Measurements from ENCODE around the gene CD40.

CD40 gene

DNA sequence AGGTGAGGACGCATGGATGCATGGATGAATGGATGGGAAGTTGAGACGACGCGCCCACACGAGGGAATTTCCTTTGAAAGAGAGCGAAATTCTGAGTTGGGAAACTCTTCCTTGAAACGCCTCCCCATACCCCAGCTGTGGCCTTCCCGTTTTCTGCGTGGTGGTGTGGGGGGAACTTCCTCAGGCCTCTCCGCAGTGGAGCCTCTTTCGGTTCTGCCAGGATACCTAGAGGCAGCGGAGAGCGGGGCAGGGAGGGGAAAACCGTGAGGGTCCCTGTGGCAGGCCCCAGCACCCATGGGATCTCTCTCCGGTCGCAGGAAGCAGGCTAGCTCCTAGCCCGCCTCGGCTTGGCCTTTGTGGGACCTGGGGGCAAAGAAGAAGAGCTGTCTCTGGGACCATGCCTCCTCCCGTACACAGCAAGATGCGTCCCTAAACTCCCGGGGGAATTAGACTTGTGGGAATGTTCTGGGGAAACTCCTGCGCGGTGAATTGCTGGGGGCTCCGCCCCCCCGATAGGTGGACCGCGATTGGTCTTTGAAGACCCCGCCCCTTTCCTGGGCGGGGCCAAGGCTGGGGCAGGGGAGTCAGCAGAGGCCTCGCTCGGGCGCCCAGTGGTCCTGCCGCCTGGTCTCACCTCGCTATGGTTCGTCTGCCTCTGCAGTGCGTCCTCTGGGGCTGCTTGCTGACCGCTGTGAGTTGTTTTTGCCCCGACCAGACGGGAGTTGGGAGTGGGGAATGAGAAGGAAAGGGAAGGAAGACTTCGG lies at the start of gene CD40:
Gene CD40 (plus strand): TSS at position 611 of the 764 bp plus-strand sequence. CDS start 30 bp downstream, at position 641.
- Mint-ChIP-seq H3K36me3 (peaks cover 38 to 46% of the 10 kb centered on the region in 2 donors), H3K9me3 (no peaks in the 10 kb centered on the region), H3K4me1 (peaks cover 38 to 61% of the 10 kb centered on the region in 2 donors), H3K27me3 (no peaks in the 10 kb centered on the region), H3K27ac (peak within 1 kb of the TSS; percentile 100), H3K4me3 (peak within 1 kb of the TSS; percentile 94 to 100)
- DNase-seq (peak; percentile 89), ATAC-seq (replicated peaks) (peak; percentile 74 to 76)

DNA sequence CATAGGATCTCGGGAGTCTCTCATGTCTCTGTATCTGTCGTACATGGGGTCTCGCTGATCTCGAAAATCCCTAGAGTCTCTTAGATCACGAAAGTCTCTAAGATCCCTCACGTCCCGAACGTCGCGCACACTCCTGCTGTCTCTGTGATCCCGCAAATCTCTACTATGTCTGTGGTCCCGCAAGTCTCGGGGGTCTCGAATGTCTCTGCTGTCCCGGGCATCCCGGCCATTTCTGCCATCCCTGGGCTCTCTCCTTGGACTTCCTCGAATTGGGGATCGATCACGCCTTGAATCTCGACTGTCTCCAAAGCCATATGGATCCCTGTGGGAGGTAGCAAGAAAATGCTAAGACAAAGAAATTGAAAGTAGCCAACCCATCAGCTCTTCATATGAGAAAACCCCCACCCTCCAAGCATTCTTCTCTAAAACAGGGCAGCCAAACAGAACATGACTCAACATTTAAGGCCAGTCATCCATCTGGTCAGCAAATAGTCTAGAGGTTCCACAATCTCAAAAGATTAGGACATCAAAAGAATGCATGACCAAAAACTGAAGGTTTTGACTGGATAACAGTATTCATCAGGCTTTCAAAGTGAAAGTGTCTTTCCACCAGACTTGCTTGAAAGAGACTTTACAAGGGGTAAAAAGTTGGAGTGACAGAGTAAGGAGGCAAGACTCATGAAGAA lies 47.8 kb upstream of the CD40 start:
- no peak for ATAC-seq (replicated peaks)
- DNase-seq = no peak
- Mint-ChIP-seq H3K4me3 (no peak overlapping the region), H3K4me1 (peaks cover 3 to 14% of the 10 kb centered on the region in 2 donors), H3K27ac (no peak overlapping the region), H3K9me3 (no peaks in the 10 kb centered on the region), H3K36me3 (peaks cover 15 to 40% of the 10 kb centered on the region in 2 donors), H3K27me3 (no peaks in the 10 kb centered on the region)

DNA sequence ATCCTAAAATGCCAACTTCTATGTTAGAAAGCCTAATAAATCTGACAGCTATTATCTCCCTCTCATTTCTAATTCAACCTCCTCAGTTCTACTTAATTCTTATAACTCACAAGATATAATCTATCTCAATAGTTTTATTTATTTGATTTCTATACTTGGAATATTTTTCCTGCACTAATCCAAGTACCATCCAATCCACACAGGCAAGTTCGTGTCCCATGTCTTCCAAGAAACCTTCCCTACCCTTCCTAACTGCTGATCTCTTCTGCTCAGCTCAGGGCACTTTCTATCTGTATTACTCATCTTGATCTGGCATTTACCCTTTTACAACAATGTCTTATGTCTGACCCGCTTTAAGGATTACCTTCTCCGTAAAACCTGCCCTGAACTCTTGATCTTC lies 46.5 kb upstream of the CD40 start:
- Mint-ChIP-seq H3K4me1 (peaks cover 4 to 10% of the 10 kb centered on the region in 2 donors), H3K27me3 (no peaks in the 10 kb centered on the region)

GRCh38 chr20:46073024-46073423 lies 45.1 kb upstream of the CD40 start:
- H3K27me3 Mint-ChIP-seq = no peaks in the 10 kb centered on the region
- no peak overlapping the region for H3K27ac Mint-ChIP-seq
- H3K4me3 Mint-ChIP-seq = no peak overlapping the region
- DNase-seq (no peak), ATAC-seq (replicated peaks) (no peak)
- H3K36me3 Mint-ChIP-seq = peaks cover 7 to 30% of the 10 kb centered on the region in 2 donors
- H3K4me1 Mint-ChIP-seq = peaks cover 7 to 10% of the 10 kb centered on the region in 2 donors
- no peaks in the 10 kb centered on the region for H3K9me3 Mint-ChIP-seq

More for the DNA sequence above, 46.5 kb upstream of the CD40 start:
- Mint-ChIP-seq H3K36me3 (peaks cover 9 to 36% of the 10 kb centered on the region in 2 donors), H3K4me3 (no peak overlapping the region), H3K9me3 (no peaks in the 10 kb centered on the region), H3K27ac (no peak overlapping the region)
- DNase-seq (no peak), ATAC-seq (replicated peaks) (no peak)

GRCh38 chr20:46073443-46073842 lies 44.7 kb upstream of the CD40 start:
- H3K4me3 Mint-ChIP-seq = no peak overlapping the region

GRCh38 chr20:46074006-46074405 lies 44.1 kb upstream of the CD40 start:
- Mint-ChIP-seq H3K27me3 (no peaks in the 10 kb centered on the region), H3K4me3 (no peak overlapping the region), H3K36me3 (peaks cover 6 to 25% of the 10 kb centered on the region in 2 donors), H3K4me1 (peaks cover 7 to 10% of the 10 kb centered on the region in 2 donors), H3K9me3 (no peaks in the 10 kb centered on the region), H3K27ac (no peak overlapping the region)
- ATAC-seq (replicated peaks) (no peak), DNase-seq (no peak)

More at GRCh38 chr20:46073443-46073842, 44.7 kb upstream of the CD40 start:
- H3K27me3 Mint-ChIP-seq = no peaks in the 10 kb centered on the region
- DNase-seq = no peak
- no peak for ATAC-seq (replicated peaks)
- H3K9me3 Mint-ChIP-seq = no peaks in the 10 kb centered on the region
- no peak overlapping the region for H3K27ac Mint-ChIP-seq
- peaks cover 7 to 26% of the 10 kb centered on the region in 2 donors for H3K36me3 Mint-ChIP-seq
- peaks cover 7 to 10% of the 10 kb centered on the region in 2 donors for H3K4me1 Mint-ChIP-seq

GRCh38 chr20:46076806-46077205 lies 41.3 kb upstream of the CD40 start:
- DNase-seq (no peak), ATAC-seq (replicated peaks) (no peak)
- Mint-ChIP-seq H3K27ac (no peak overlapping the region), H3K9me3 (no peaks in the 10 kb centered on the region), H3K4me1 (peaks cover 14% of the 10 kb centered on the region in 2 donors), H3K36me3 (peaks cover 4 to 25% of the 10 kb centered on the region in 2 donors), H3K4me3 (no peak overlapping the region), H3K27me3 (no peaks in the 10 kb centered on the region)

DNA sequence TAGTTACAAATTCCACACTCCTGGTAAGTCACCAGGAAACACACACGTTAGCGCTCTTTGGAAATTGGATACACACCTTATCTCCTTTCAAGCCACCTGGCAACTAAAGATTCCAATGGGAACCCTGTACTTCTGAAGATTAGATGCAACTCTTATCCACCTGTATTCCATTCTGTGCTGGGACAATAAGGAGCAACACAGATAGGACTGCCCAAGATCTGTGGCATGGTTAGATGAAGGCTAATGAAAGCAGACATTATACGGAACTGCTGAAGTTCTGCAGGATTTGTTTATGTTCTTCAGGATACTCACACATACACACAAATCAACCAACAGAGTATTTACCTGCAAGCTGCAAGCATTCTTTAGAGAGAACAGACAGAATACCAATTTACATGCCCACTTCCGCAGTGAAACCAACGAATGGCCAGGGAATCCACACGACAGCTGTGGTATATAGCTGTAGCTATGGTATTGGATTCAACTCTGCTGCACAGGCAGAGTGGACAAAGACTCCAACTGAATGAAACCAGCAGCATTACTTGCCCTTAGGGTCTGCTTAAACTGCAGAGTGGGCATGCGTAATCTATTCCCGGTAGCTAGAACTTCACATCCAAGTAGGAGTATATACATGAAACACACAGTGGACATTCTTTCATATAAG lies 40.3 kb upstream of the CD40 start:
- Mint-ChIP-seq H3K36me3 (peaks cover 4 to 25% of the 10 kb centered on the region in 2 donors), H3K4me3 (no peak overlapping the region), H3K9me3 (no peaks in the 10 kb centered on the region), H3K27me3 (no peaks in the 10 kb centered on the region), H3K27ac (no peak overlapping the region), H3K4me1 (peaks cover 16 to 22% of the 10 kb centered on the region in 2 donors)
- ATAC-seq (replicated peaks) = no peak
- no peak for DNase-seq

DNA sequence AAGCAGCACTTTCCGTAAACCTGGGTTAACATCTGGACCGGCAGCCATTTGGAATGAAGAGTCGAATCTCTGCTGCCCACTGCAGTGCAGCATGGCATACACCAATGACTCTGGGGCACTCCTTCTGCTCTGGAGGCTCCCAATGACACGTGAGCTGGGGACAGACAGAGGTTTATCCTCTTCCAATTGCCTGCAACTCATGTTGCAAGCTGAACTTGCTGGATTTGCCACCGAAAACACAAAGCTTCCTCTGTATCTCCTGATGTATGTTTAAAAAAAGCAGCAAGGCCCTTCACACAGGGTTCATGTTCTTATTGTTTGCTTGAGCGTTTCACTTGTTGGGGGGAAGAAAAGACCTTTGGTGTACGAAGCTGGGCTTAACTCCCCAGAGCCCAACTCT lies 39.2 kb upstream of the CD40 start:
- ATAC-seq (replicated peaks) = no peak
- Mint-ChIP-seq H3K4me1 (peaks cover 18 to 29% of the 10 kb centered on the region in 2 donors), H3K4me3 (no peak overlapping the region), H3K9me3 (no peaks in the 10 kb centered on the region), H3K27ac (no peak overlapping the region), H3K27me3 (no peaks in the 10 kb centered on the region), H3K36me3 (peaks cover 4 to 24% of the 10 kb centered on the region in 2 donors)
- no peak for DNase-seq

DNA sequence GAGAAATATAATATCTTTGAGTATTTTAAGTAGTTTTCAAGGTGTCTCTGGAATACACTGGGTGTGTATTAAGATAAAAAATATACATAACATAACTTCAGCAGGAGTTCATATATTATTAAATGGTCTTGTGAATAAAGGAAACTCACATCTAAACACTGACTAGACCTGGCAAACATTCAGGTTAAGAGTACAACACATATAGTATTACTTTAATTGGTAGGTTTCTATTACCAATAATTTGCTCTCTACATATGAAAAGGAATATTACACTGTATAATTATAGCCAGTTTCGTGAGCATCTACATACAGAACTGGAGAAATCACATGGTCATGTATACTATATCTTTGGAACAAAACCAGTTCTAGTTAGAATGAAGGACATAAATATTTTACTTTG lies 37.0 kb upstream of the CD40 start:
- peaks cover 20 to 40% of the 10 kb centered on the region in 2 donors for H3K4me1 Mint-ChIP-seq
- no peak overlapping the region for H3K4me3 Mint-ChIP-seq
- no peak for ATAC-seq (replicated peaks)

GRCh38 chr20:46083101-46083500 lies 35.0 kb upstream of the CD40 start:
- DNase-seq (no peak), ATAC-seq (replicated peaks) (no peak)
- Mint-ChIP-seq H3K27me3 (no peaks in the 10 kb centered on the region), H3K27ac (no peak overlapping the region), H3K9me3 (no peaks in the 10 kb centered on the region), H3K4me3 (no peak overlapping the region), H3K36me3 (peaks cover 0 to 14% of the 10 kb centered on the region in 2 donors), H3K4me1 (peaks cover 29 to 60% of the 10 kb centered on the region in 2 donors)

More for the DNA sequence above, 37.0 kb upstream of the CD40 start:
- Mint-ChIP-seq H3K36me3 (peaks cover 0 to 14% of the 10 kb centered on the region in 2 donors), H3K27me3 (no peaks in the 10 kb centered on the region), H3K9me3 (no peaks in the 10 kb centered on the region), H3K27ac (no peak overlapping the region)
- no peak for DNase-seq

DNA sequence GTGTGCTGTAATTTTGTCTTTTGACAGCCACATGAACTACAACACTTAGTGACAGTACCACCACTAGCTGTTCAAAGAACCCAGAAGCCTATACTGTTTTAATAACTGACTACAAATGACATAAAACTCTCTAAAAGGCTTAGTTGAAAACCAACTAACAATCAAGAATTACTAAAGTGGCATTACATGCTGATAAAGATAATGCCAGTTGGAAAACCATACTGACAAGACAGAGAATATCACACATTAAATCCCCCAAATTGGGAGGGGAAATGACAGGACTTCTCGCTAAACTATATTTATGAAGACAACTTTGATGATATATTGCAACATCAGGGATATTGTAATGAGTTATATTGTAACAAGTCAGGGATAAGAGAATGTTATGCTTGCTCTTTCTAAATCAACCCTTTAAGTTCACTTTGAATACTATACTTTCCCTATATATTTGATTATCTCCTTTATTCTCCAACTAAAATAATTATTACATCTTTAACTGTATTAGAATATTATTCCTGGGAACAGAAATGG lies 34.5 kb upstream of the CD40 start:
- Mint-ChIP-seq H3K36me3 (peaks cover 0 to 14% of the 10 kb centered on the region in 2 donors), H3K27ac (no peak overlapping the region), H3K27me3 (no peaks in the 10 kb centered on the region), H3K4me1 (peaks cover 30 to 64% of the 10 kb centered on the region in 2 donors), H3K9me3 (no peaks in the 10 kb centered on the region), H3K4me3 (no peak overlapping the region)
- ATAC-seq (replicated peaks) = no peak
- no peak for DNase-seq

DNA sequence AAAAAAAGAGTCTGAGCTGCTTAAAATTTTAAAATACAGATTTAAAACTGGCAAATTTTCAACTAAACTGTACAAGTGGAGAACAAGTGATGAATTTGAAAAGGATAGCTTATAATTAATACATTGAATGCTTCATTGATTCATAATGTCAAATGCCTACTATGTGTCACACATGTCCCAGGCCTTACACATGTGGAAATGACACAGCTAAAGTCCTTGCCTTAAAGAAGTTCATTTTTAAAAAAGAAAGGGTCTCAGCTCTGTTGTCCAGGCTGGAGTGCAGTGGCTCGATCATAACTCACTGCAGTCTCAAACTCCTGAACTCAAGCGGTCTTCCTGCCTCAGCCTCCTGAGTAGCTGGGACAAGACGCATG lies 33.3 kb upstream of the CD40 start:
- Mint-ChIP-seq H3K4me3 (no peak overlapping the region), H3K36me3 (peaks cover 0 to 9% of the 10 kb centered on the region in 2 donors), H3K27me3 (no peaks in the 10 kb centered on the region), H3K9me3 (no peaks in the 10 kb centered on the region), H3K4me1 (peaks cover 26 to 64% of the 10 kb centered on the region in 2 donors), H3K27ac (no peak overlapping the region)
- ATAC-seq (replicated peaks) (no peak), DNase-seq (no peak)

GRCh38 chr20:46085179-46085851 lies 32.8 kb upstream of the CD40 start:
- ATAC-seq (replicated peaks) = no peak
- Mint-ChIP-seq H3K27ac (peak overlapping the region; percentile 59), H3K4me3 (no peak overlapping the region), H3K27me3 (no peaks in the 10 kb centered on the region), H3K9me3 (no peaks in the 10 kb centered on the region), H3K4me1 (peaks cover 29 to 68% of the 10 kb centered on the region in 2 donors), H3K36me3 (peaks cover 0 to 9% of the 10 kb centered on the region in 2 donors)
- no peak for DNase-seq
